ENCODE data around the gene GLI1. TPM values are rescaled to one million over a fixed set of nuclear protein-coding genes. Genes with fewer than 3 reads are reported as not detected.

Gene GLI1
- total and polyA plus RNA-seq, 2 of the 13 experiments (the other 11 are each of a cell fraction or from before 2014, with no cell fraction given): 0.09 to 0.20 TPM

- TF ChIP-seq ZSCAN5A (CRISPR knock-in tag; IDR thresholded peaks at IDR 0.05; ENCODE audit: borderline replicate concordance) (no peak), TOE1 (CRISPR knock-in tag; IDR thresholded peaks at IDR 0.05) (no peak), RARG (CRISPR knock-in tag; IDR thresholded peaks at IDR 0.05; ENCODE audit: low read depth) (no peak), IRF9 (CRISPR knock-in tag; IDR thresholded peaks at IDR 0.05; ENCODE audit: borderline replicate concordance) (no peak), RERE (CRISPR knock-in tag; IDR thresholded peaks at IDR 0.05; ENCODE audit: low read depth) (no peak), ZNF24 (IDR thresholded peaks at IDR 0.05) (no peak), ZBTB1 (CRISPR knock-in tag; IDR thresholded peaks at IDR 0.05; ENCODE audit: borderline replicate concordance) (no peak), HOMEZ (CRISPR knock-in tag; IDR thresholded peaks at IDR 0.05; ENCODE audit: low read depth) (no peak), YEATS4 (CRISPR knock-in tag; IDR thresholded peaks at IDR 0.05; ENCODE audit: borderline replicate concordance) (peak; percentile 7; the same call in 1 of the 2 replicates), ZNF512B (CRISPR knock-in tag; IDR thresholded peaks at IDR 0.05; ENCODE audit: borderline replicate concordance) (0 out of 2 replicates have a peak, but pooled peaks have one; percentile 41), TMF1 (CRISPR knock-in tag; IDR thresholded peaks at IDR 0.05; ENCODE audit: low read depth) (peak; percentile 35; the same call in 1 of the 2 replicates), MTA3 (CRISPR knock-in tag; IDR thresholded peaks at IDR 0.05) (no peak)
Observed at GRCh38 chr12:57430112-57430930, 29.3 kb upstream of the GLI1 start (continued).

All from HepG2 (cell line).